ENCODE measurements around the gene ACSF2.

DNA sequence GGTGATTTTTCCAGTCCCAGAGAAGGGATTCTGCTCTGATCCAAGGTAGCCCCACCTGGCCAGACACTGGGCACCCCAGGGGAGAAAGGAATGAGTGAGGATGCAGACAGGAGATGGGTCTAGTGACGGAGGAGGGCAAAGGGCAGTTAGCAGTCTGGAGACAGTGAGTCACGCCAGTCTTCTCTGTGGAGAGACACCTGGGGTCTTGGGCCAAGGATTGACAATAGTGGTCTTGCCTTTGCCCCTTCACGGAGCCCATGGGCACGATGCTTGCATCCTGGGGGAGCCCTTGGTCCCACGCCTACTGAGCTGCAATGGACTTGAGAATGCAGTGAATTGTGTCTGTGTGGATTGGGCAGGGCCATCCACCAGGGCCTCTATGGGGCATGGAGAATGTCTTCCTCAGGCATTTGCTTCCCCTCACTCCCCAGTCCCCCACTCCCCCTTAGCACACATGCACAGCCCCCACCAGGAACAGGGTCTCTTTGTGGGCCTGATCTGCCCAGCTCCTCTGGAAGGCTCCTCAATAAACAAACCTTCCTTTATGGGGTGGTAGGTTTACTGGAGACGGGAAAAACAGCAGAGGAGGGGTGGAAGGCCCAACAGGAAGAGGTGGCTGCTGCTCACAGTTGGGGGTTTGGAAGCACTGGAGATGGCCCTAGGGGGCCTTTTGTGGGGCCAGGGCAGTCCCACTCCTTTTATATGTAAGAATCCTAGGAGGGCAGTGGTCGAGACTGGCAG lies 41.3 kb downstream of the ACSF2 start:
- TF ChIP-seq POLR2A (IDR thresholded peaks at IDR 0.05; ENCODE audit: low read length) (no peak), GATA1 (IDR thresholded peaks at IDR 0.05; ENCODE audit: low read depth, low read length) (no peak)

Data from erythroblast (primary cell).